SIG-M5 (cell line): ENCODE results near the gene SGTA.
"Not testable (repeated sequence)": the region's sequence is repeated elsewhere in the genome, so short reads cannot be mapped to it uniquely, and the experiment has no call there.

ENCODE experiments used
- DNase-seq: peaks from one replicate; lab custom pipeline; 2025; lab: John Stamatoyannopoulos, UW

The SGTA gene

DNA sequence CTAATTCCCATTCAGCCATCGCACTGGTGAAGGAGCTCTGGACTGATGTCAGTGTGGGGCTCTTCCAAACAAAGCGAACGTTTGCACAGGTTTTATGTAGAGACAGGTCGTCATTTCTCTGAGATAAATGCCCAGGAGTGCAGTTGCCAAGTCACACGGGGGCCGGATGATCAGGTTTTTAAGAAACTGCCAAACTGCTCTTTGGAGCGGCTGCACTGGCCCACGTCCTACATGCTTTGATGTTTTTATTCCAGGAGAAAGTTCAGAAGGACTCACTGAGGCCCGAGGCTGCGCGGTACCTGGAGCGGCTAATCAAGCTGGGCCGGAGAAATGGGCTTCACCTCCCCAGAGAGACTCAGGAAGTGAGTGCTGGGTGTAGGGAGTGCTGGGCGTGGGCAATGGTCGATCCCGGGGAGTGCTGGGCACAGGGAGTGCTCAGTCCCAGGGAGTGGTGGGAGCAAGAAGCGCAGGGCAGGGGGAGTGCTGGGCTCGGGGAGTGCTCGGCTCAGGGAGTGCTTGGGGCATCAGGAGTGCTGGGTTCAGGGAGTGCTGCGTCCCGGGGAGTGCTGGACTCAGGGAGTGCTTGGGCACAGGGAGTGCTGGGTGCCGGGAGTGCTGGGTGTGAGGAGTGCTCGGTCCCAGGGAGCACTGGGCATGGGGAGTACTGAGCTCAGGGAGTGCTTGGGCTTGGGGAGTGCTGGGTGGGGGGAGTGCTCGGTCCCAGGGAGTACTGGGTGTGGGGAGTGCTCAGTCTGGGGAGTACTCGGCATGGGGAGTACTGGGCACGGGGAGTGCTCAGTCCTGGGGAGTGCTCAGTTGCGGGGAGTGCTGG, 13.0 kb upstream of the SGTA start:
- DNase-seq, result no peak

DNA sequence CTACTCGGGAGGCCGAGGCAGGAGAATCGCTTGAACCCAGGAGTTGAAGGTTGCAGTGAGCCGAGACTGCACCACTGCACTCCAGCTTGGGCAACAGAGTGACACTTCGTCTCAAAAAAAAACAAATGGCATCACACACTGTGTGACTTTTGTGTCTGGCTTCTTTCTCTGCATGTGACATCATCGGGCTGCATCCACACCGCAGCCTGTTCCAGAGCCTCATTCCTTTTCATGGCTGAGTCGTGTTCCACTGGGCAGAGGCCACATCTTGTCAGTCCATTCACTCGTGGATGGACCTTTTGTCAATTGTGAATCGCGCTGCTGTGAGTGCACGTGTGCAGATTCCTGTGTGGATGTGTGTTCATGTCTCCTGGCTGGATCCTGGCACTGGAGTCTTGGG, 10.5 kb upstream of the SGTA start:
- no peak for DNase-seq

DNA sequence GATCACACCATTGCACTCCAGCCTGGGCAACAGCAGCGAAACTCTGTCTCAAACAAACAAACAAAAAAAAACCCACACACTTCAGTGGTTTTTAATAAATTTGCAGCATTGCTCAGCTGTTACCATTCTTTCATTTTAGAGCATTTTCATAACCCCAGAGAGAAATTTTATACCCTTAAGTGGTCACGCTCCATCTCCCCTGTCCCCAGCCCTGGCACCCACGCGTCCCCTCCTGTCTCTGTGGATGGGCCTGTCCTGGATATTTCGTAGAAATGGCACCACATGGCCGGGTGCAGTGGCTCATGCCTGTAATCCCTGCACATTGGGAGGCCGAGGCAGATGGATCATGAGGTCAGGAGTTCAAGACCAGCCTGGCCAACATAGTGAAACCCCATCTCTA, 10.1 kb upstream of the SGTA start:
- DNase-seq, result no peak

- not testable (repeated sequence) for DNase-seq
Observed at GRCh38 chr19:2792666-2793065, 9.6 kb upstream of the SGTA start.

GRCh38 chr19:2791876-2792275, 8.8 kb upstream of the SGTA start:
- DNase-seq, result no peak

DNA sequence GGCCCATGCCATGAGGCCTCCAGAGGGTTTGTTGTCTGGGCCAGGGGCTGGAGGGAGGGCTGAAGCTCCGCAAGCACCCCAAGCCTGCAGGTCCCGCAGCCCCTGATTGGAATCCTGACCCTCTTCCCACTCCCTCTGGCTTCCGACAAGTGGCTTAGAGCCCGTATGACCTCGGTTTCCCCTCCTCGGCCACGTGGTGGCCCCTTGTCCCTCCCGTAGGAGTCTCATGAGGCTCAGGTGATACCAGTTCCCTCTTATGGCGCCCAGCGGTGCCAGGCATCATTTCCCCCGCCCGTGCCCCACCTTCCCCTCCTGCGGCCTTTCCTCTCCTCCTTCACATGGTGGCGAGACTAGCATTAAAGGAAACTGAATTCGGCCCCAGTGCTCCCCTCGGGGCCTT, 8.4 kb upstream of the SGTA start:
- no peak for DNase-seq

DNA sequence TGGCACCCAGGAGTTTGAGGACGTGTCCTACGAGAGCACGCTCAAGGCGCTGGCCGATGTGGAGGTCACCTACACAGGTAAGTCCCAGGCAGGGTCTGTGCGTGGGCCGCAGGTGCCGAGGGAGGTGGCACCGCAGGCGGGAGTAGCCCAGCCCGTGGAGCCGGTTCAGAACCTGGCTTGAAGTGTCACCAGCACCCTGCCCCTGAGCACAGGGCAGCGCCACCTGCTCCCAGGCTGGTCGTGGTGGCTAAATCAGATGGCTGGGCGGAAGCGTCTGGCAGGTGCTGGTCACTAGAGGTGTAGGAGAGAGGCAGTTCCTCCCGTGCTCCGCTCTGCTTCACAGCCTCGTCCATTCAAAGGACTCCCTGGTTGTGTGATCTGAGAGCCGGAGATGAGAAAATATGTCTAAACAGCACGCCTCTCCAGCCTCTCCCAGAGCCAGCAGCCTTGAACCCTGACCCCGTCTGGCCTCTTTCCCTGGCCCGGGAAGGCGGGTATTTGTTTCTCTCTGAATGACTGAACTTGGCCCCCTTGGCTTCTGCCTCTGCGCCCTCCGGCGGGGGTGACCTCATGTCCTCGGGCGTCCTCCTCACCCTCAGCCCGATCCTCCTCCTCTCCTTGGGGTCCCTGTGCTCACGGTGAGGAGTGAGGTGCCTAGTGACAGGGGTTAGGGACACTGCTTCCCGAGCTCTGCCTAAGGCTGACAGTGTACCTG, 7.6 kb upstream of the SGTA start:
- DNase-seq, result no peak

- no peak for DNase-seq
Observed at GRCh38 chr19:2790194-2790556, 7.1 kb upstream of the SGTA start.

GRCh38 chr19:2788237-2788636, 5.2 kb upstream of the SGTA start:
- DNase-seq, result no peak

DNA sequence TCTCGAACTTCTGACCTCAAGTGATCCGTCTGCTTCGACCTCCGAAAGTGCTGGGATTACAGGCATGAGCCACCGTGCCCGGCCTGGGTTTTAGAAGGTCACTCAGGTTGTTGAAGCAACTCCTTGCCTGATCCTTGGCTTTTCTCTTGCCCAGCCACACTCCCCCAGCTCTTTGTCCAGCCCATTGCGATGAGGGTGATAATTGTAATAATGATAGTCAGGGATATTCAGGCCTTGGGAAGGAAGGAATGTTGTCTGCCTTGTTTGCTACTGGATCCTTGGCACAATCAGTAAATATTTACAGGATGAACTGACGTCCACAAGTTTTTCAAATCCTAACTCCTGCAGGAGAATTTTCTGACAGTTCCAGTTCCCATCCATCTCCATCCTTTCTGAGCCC, 4.0 kb upstream of the SGTA start:
- DNase-seq, result no peak

- peak; percentile 67 for DNase-seq
Observed at GRCh38 chr19:2785244-2785997, 2.3 kb upstream of the SGTA start, which contains the start of gene THOP1. TSS of gene THOP1 (plus strand) at chr19:2785503. CDS start at chr19:2785663, 160 bp downstream.

DNA sequence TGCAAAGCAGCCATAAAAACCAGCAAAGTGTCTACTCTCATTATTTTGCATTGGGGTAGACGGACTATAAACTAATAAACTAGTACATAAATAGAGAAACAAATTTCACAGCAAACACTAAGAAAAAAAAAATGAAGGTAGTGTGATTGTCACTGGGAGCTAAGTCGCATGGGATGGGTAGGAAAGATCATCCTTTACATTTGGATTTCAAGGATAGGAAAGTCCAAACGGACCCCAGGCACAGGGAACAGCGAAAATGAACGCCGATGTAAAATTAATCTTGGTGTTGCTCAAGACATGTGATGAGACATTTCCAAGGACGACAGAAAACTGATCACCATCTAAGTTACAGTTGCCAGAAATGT, 690 bp upstream of the SGTA start:
- no peak for DNase-seq

DNA sequence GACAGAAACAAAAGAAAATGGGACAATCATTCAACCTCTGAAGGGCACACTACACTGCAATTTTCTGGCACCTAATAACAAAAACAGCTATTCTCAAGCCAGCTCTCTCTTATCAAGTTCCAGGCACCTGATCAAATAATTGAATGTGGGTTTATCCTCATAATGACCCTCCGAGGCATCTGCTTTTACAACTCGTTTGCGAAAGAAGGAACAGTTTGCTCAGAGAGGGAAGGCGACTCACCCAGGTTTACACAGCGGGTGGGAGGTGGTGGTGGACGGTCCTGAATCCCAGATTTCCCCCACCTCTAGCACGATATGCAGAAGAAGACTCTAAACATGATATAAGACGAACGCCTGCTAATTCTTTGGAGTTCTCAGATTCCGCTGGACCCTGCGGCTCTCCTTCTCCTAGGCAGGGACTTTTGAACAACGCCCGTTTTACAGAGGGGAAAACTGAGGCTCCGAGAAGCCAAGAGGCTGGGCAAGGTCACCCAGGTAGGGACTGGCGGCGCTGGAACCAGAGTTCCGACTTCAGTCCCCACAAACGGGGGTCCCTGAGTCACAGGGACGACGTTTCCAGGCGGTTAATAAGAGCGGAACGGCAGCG, 641 bp downstream of the SGTA start:
- no peak for DNase-seq

DNA sequence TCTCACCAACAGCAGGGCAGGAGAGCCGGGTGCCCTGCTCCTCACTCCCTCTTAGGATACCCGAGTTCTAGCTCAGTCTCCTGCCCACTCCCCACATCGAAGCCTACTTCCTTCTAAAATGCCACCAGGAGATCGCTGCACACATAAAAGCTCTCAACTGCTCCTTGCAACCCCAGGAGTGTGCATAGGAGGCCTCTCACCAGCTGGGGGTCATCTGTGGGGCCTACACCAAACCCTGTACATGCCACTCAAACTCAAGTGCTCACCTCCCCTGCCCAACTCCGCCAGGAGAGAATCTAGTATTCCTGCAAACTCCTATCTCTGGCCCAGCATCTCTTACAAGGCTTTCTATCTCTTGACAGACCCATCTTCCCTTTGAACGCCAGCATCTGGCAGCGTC, 2.8 kb downstream of the SGTA start:
- DNase-seq, result no peak

DNA sequence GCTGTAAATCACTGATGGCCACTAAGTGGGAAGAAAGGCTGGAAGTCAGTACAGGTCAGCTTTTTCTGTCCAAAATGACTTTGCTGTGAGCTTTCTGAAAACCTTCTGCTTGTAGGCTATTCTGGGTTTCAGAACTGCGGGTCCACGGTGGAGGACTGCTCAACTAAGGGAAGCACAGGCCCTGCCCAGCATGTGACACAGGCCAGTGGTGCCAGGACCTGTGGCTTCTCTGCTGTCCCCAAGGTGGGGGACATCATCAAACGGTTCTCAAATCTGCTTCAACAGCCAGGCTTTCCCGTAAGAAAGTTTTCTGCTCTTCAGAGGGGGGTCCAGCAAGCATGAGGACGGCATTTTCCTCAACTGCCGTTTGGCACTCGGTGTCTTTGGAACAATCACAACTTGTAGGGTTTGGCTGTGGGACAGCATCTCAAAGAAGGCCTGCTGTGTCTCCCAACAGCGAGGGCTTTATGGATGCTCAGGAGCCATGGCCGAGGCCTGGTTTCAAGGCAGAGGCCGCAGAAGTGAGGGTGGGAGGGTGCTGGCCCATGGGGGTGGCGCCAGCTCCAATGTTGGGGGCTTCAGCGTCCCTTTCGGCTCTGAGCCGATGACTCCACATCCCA, 3.8 kb downstream of the SGTA start:
- no peak for DNase-seq

- DNase-seq, result no peak
Observed at GRCh38 chr19:2777952-2778683, 5.0 kb downstream of the SGTA start.

- DNase-seq, result no peak
Observed at GRCh38 chr19:2775556-2776430, 7.3 kb downstream of the SGTA start.

- DNase-seq, result no peak
Observed at GRCh38 chr19:2774953-2775555, 8.0 kb downstream of the SGTA start.

DNA sequence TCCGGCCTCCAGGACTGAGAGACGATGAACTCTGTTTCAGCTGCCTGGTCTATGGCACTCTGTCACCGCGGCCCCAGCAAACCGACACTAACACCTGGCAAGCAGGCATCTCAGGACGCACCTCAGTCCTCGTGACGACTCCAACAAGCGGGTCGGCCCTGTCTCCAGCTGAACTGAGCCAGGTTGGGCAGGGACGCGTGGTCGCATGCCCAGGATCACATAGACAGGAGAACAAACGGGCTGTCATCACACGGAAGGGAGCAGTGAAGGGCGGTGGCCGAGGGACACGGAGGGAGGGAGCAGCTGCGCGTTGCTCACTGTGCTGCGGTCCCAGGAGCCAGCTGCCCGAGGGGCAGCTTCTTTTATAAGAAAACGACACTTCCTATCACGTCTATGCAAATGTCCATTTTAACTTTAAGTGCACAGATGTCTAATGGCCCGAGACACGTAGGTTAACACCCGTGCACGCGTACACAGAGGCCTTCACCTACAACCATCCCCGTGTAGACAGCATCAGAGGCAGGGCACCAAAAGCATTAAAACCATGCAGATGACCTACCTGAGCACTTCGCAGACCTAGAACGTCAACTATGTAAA, 8.9 kb downstream of the SGTA start:
- no peak for DNase-seq
